Measurements from ENCODE around the gene GLDC.

Gene GLDC

GRCh38 chr9:6592791-6593190 is 52.7 kb downstream of the GLDC start:
- Histone ChIP-seq H3K36me3 (replicated peaks; ENCODE audit: low read depth, low read length) (no peaks in the 10 kb centered on the region), H3K9me3 (ENCODE audit: insufficient read depth, low read length) (no peaks in the 10 kb centered on the region), H3K27me3 (ENCODE audit: low read depth, low read length) (no peaks in the 10 kb centered on the region), H3K79me2 (ENCODE audit: low read length) (no peaks in the 10 kb centered on the region), H3K4me3 (ENCODE audit: low read length) (no peak overlapping the region), H4K20me1 (ENCODE audit: insufficient read depth, low read length) (no peaks in the 10 kb centered on the region), H3K4me2 (ENCODE audit: low read length) (0 out of 2 replicates have a peak overlapping the region, but pooled peaks have one; percentile 7), H3K4me1 (ENCODE audit: low read length) (peaks cover 42% of the 10 kb centered on the region), H3K9ac (ENCODE audit: low read length) (no peak overlapping the region), H3K27ac (ENCODE audit: low read length) (no peak overlapping the region), H2AFZ (ENCODE audit: low read depth, low read length) (no peak overlapping the region)
- TF ChIP-seq CTCF (IDR thresholded peaks at IDR 0.05; ENCODE audit: low read depth, low read length): no peak
- TF ChIP-seq EZH2phosphoT487 (IDR thresholded peaks at IDR 0.05; ENCODE audit: low read depth): no peak

- H3K4me2 ChIP-seq (ENCODE audit: low read length): no peak overlapping the region
- H3K4me3 ChIP-seq (ENCODE audit: low read length): no peak overlapping the region
- no peaks in the 10 kb centered on the region for H4K20me1 ChIP-seq (ENCODE audit: insufficient read depth, low read length)
- H3K27me3 ChIP-seq (ENCODE audit: low read depth, low read length): no peaks in the 10 kb centered on the region
- H3K9me3 ChIP-seq (ENCODE audit: insufficient read depth, low read length): no peaks in the 10 kb centered on the region
- H3K9ac ChIP-seq (ENCODE audit: low read length): no peak overlapping the region
- TF ChIP-seq EZH2phosphoT487 (IDR thresholded peaks at IDR 0.05; ENCODE audit: low read depth): no peak
- TF ChIP-seq CTCF (IDR thresholded peaks at IDR 0.05; ENCODE audit: low read depth, low read length): no peak
- H2AFZ ChIP-seq (ENCODE audit: low read depth, low read length): no peak overlapping the region
- H3K4me1 ChIP-seq (ENCODE audit: low read length): peaks cover 36% of the 10 kb centered on the region
- H3K36me3 ChIP-seq (replicated peaks; ENCODE audit: low read depth, low read length): no peaks in the 10 kb centered on the region
- no peaks in the 10 kb centered on the region for H3K79me2 ChIP-seq (ENCODE audit: low read length)
- no peak overlapping the region for H3K27ac ChIP-seq (ENCODE audit: low read length)
These were observed 53.3 kb downstream of the GLDC start for GRCh38 chr9:6592231-6592630.

- H3K27ac ChIP-seq (ENCODE audit: low read length): no peak overlapping the region
- H2AFZ ChIP-seq (ENCODE audit: low read depth, low read length): no peak overlapping the region
- no peaks in the 10 kb centered on the region for H4K20me1 ChIP-seq (ENCODE audit: insufficient read depth, low read length)
- no peak overlapping the region for H3K9ac ChIP-seq (ENCODE audit: low read length)
- no peak overlapping the region for H3K4me3 ChIP-seq (ENCODE audit: low read length)
- H3K4me2 ChIP-seq (ENCODE audit: low read length): 0 out of 2 replicates have a peak overlapping the region, but pooled peaks have one; percentile 1
- no peaks in the 10 kb centered on the region for H3K27me3 ChIP-seq (ENCODE audit: low read depth, low read length)
- H3K36me3 ChIP-seq (replicated peaks; ENCODE audit: low read depth, low read length): no peaks in the 10 kb centered on the region
- no peak for TF ChIP-seq EZH2phosphoT487 (IDR thresholded peaks at IDR 0.05; ENCODE audit: low read depth)
- no peak for TF ChIP-seq CTCF (IDR thresholded peaks at IDR 0.05; ENCODE audit: low read depth, low read length)
- H3K4me1 ChIP-seq (ENCODE audit: low read length): peaks cover 25% of the 10 kb centered on the region
- H3K9me3 ChIP-seq (ENCODE audit: insufficient read depth, low read length): no peaks in the 10 kb centered on the region
- no peaks in the 10 kb centered on the region for H3K79me2 ChIP-seq (ENCODE audit: low read length)
These were observed 54.7 kb downstream of the GLDC start for GRCh38 chr9:6590772-6591384.

- Histone ChIP-seq H3K4me2 (ENCODE audit: low read length) (peak overlapping the region; percentile 1; the same call in 1 of the 2 replicates), H3K27me3 (ENCODE audit: low read depth, low read length) (no peaks in the 10 kb centered on the region), H4K20me1 (ENCODE audit: insufficient read depth, low read length) (no peaks in the 10 kb centered on the region), H3K4me3 (ENCODE audit: low read length) (no peak overlapping the region), H3K4me1 (ENCODE audit: low read length) (peaks cover 22% of the 10 kb centered on the region), H3K27ac (ENCODE audit: low read length) (no peak overlapping the region), H2AFZ (ENCODE audit: low read depth, low read length) (no peak overlapping the region), H3K36me3 (replicated peaks; ENCODE audit: low read depth, low read length) (no peaks in the 10 kb centered on the region), H3K9me3 (ENCODE audit: insufficient read depth, low read length) (no peaks in the 10 kb centered on the region), H3K79me2 (ENCODE audit: low read length) (no peaks in the 10 kb centered on the region), H3K9ac (ENCODE audit: low read length) (no peak overlapping the region)
- TF ChIP-seq EZH2phosphoT487 (IDR thresholded peaks at IDR 0.05; ENCODE audit: low read depth) (no peak), CTCF (IDR thresholded peaks at IDR 0.05; ENCODE audit: low read depth, low read length) (no peak)
These were observed 55.2 kb downstream of the GLDC start for GRCh38 chr9:6590334-6590733.

All from OCI-LY3 (cell line).